HG02798 (cell line): Measurements from ENCODE around the gene LMO1.

Experiments
- ATAC-seq: cut with Tn5 transposase; IDR thresholded peaks from one replicate; pipeline ENCODE4 v1.9.1; 2021; ENCODE audit warnings: mild to moderate bottlenecking; ENCODE audit not compliant: unreplicated experiment, poor library complexity

The LMO1 gene

DNA sequence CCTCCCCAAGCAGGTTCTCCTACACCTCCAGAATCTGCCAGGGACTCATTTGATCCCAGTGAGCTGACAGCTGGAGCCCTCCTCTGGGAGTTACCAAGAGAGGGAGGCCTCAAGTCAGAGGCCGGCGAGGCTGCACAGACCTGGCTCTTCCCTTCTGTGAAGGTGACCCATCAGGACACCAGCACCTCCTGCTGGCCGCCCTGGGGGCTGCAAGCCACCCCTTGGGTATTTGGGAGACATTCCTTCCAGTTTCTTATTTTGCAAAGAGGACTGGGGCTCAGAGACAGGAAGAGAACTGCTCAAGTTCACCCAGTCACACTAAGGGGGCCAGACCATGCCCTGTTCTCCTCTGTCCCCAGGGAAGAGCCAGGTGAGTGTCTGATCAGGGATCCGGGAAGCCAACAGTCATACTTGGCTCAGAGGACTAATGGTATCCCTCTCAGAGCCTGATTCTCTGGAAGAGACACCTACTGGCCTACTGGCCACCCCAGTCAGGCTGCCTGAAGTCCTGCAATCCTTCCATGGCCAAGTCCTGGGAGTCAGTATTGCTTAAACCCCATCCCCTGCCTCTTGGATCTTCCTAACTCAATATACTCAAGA is 54.4 kb downstream of the LMO1 start:
- ATAC-seq: peak; percentile 56

DNA sequence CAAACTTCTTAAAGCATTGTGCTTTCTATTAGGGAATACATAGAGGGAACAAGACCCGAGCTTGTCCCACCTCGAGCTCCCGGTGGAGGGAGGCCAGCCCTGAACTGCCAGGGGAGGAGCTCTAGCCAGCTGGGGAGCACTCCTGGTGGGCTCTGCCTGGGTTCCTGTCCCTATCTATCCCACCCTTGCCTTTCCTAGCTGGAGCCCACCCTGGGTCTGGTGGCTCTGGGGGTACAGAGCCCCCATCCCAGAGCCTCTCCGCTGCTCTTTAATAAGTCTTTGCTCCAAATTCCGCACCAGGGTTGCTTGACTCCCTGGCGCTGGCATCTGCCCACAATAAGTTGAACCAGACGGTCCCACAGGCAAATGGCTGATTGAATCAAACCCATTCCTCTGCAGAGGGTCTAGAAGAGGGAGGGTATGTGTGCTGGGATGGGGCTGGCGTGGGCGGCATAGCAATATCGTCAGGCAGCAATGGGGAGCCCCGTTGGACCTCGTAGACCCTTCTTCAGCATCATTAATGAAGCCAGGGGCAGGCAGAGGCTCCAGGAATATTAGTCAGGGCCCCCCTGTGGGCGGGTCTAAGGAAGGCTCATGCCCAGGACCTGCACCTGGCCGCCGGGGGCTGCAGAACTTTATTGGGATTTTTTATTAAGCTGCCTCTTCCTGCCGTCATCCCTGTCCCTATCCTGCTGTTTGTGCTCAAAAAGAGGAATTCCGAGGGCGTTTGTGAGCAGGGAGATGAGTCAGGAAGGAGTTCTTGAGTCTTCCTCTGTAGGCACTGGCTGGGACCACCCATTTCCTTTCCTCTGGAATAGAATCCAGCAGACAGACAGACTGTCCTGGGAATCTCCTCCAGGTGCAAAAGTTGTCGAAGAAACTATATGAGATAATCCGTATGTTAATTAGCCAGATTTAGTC is 56.3 kb downstream of the LMO1 start:
- no peak for ATAC-seq

DNA sequence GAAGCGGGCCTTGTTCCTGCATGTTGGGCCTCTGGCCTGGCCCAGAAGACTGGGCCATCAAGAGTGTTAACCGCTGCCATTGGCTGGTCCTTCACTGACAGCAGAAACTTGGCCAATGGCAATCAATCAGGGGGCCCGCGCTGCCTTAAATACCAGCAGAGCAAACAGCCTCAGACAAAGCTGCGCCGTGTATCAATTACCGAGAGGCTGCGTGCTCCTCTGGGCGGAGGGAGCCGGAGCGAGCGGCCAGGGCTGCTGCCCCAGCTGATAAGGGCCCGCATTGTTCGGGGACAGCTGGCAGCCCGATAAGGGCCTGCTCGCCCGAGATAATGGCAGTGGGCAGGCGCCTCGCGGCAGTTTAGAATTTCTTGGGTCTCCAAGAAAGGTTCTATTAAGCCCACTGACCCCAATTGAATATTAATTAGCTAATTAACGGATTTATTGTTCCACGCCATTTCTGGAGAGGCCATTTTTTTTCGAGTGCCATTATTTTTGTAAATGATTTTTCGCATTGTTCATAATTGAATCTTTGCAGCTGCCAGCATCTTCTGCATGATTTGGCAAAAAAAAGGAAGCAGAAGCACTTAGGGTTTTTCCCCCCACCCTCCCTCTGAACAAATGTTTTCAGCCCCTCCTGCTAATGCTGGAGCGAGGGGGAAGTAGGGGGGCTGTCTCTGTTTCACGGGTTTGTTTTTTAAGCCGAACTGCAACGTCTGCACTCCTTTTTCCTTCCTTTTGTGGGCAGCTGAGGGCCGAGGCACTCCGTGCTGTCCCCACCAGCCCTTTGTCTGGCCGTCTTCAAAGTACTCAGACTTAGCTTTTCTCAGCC is 57.2 kb downstream of the LMO1 start:
- ATAC-seq: no peak

- ATAC-seq: no peak
Measured at GRCh38 chr11:8205566-8205965, 58.1 kb downstream of the LMO1 start.

- no peak for ATAC-seq
Measured at GRCh38 chr11:8204596-8204995, 59.1 kb downstream of the LMO1 start.

DNA sequence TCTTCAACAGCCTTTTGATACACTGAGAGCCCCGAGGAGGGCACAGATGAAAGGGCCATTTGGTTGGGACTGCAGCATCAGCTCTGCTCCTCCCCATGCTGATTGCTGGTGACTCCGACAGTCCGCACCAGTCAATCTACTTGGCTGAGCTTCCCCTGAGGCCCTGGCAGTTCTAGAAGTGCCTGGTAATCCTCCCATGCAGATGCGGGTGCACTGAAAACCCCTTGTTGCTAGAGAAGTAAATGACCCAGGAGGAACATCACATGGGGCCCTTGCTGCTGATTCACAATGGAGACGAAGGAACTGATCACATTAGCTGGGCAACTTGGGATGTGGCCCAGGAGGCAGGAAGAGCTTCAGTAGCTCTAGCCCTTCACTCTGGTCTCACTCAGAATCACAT is 59.7 kb downstream of the LMO1 start:
- no peak for ATAC-seq

DNA sequence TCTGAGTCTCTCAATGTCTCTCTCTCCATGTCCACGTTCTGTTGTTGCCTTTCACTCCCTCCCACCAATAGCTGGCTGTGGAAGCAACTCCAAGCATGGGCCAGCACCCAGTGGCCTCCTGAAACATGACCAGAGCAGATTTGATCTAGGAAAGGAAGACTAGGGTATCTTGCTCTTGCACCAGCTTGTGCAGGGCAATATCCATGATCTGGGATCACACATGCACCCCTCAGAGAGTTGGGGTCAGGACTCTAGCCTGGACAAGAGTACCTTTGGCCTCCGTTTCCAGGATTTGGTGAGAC is 60.3 kb downstream of the LMO1 start:
- ATAC-seq: no peak

- ATAC-seq: no peak
Measured at GRCh38 chr11:8202516-8203413, 60.9 kb downstream of the LMO1 start.

GRCh38 chr11:8201644-8202365 is 61.9 kb downstream of the LMO1 start:
- peak; percentile 95 for ATAC-seq

DNA sequence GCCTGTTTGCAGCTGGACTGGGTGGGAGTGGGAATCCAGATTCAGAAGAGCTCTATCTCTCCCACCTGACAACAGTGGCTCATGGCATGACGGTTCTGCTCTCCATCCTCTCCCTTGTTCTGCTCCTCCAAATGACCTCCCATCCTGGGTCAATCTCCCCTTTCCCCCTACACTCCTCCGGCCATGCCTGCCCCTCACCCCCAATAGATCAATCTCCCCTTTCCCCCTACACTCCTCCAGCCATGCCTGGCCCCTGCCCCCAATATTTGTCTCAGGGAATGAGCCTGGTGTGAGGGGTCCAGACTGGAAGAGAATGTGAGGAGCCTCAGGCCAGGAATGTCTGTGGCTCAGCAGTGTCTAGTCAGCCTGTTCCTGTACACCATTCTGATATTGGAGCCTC is 64.0 kb downstream of the LMO1 start:
- no peak for ATAC-seq

- ATAC-seq: no peak
Measured at GRCh38 chr11:8196749-8197148, 66.9 kb downstream of the LMO1 start.

GRCh38 chr11:8194956-8195355 is 68.7 kb downstream of the LMO1 start:
- no peak for ATAC-seq

GRCh38 chr11:8192896-8193209 is 70.8 kb downstream of the LMO1 start:
- ATAC-seq: peak; percentile 25

DNA sequence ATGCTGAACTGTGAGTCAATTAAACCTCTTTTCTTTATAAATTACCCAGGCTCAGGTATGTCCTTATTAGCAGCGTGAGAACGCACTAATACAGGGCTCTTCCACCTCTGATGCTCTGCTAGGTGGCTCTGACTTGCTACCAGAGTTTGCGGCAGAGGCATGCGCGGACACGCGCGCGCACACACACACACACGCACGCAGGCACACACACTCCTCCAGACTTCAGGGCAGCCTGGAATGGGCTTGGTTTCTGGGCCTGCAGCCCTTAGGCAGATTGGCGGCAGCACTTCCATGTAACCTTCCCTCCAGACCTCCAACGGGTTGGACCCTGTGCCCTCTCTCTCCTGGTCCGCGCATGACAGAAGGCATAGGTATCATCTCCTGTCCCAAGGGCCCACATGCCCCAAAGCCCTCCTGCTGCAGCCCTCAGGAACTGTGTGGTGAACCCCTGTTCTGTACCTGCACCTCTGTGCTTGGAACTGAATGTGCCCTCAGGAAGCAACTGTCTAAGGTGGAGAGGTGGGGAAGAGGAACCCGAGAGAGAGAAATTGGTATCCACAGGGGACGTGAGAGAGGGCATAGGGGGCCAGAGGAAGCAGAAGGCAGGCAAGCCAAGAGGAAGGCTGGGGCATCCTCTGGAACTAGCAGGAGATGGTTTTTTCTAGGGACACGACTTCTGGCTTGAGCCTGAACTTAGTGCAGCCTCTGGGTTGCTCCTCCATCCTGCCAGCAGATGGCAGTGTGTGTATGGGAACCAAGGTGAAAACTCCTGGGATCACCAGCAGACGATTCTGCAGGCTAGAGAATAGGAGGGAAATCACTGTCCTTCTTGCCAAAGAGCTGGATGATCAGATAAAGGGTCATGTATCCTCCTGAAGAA is 71.4 kb downstream of the LMO1 start:
- peak; percentile 70 for ATAC-seq

- ATAC-seq: no peak
Measured at GRCh38 chr11:8190431-8190830, 73.2 kb downstream of the LMO1 start.

- ATAC-seq: no peak
Measured at GRCh38 chr11:8186429-8186828, 77.2 kb downstream of the LMO1 start.

- no peak for ATAC-seq
Measured at GRCh38 chr11:8183111-8183510, 80.6 kb downstream of the LMO1 start.

DNA sequence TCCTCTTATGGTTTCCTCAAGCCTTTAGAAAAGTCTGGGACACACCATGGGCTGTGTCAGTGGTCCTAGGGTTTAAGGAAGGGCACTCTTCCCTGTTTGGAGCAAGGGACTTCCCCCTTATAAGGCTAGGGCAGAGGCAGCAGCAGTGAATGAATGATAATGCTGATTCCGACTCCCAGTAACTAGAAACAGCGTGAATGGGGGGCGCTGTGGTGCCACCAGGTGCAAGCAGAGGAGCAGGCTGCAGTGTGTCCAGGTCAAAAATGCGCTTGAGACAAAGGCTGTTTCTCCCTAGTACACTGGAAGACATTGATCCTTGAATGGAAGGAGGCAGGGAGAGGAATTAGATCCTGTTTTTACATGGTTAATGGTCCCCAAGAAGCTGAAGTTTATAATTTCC is 83.2 kb downstream of the LMO1 start:
- ATAC-seq: no peak

- no peak for ATAC-seq
Measured at GRCh38 chr11:8178297-8178696, 85.4 kb downstream of the LMO1 start.
